ENCODE data around the gene SLC35D2.

Gene SLC35D2

DNA sequence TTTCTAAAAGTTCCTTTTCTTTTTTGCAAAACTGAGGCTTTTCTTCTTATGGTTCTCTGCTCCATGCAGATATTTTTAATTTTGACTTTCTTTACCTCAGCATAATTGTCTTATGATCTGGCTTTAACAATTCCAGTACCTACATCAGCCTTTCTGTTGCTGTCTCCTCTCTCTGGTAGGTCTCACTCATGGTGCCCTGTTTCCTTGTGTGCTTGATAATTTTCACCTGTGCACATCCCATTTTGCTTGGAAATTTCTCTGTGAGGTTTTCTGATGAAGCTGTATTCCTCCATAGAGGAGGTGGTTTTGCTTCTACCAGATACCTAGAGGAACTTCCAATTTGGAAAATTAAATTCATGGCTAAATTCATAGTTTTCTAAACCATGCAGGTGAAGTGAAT lies 79.3 kb downstream of the SLC35D2 start:
- no peak for DNase-seq

DNA sequence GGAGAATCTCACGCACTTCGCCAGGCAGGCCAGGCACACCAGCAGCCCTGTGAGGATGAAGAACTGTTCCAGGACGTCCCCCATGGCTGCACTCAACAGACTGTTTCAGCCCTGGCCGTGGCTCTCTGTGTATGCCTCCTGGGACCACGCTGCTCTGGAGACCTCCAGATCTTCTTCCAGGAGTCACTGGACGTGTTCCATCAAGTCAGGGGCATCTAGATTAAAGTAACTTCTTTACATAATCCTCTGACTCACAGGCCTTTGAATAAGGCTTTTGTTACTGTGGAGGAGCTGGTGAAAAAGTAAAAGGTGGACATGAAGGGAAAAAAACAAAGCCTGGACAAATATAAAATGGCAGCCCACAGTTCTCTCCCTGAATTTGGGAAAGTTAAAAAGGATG lies 81.5 kb downstream of the SLC35D2 start, which contains the start of gene HSD17B3:
Gene HSD17B3, minus strand, starts transcription at position 156 of the 400 bp plus-strand sequence. Its CDS starts 72 bp downstream, at position 84.
- DNase-seq = no peak

DNA sequence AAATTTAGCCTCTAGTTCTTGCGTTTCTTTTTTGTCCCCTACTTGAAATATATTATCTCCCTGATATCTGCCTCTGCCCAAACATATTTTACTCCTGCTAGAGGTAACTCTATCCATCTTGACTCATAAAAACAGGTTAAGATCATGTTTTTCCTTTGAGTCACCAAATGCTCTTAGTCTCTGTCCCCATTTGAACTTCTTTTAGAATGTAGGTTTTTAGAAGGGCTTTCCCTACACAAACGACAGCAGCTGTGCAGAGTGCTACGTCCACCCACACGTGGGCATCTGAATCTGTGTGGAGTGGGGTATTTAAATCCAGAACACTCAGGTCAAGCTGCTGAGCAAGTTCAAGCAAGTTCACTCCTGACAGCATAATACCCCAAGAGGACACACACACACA lies 83.7 kb downstream of the SLC35D2 start:
- DNase-seq = no peak

DNA sequence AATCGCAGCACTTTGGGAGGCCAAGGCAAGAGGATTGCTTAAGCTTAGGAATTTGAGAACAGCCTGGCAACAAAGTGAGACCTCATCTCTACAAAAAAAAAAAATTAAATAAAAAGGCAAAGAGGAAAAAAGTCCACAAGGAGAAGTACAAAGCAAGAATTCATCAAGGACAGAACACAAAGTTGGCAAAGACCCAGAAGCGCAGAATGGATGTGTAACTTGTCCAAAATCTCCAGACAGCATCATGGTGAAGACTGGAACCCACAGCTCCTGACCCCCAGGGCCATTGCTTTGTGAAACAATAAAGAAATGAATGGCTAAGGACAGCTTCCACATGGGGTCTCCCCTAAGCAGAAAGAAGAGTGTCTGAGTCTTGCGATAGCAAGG lies 89.4 kb downstream of the SLC35D2 start:
- no peak for DNase-seq

DNA sequence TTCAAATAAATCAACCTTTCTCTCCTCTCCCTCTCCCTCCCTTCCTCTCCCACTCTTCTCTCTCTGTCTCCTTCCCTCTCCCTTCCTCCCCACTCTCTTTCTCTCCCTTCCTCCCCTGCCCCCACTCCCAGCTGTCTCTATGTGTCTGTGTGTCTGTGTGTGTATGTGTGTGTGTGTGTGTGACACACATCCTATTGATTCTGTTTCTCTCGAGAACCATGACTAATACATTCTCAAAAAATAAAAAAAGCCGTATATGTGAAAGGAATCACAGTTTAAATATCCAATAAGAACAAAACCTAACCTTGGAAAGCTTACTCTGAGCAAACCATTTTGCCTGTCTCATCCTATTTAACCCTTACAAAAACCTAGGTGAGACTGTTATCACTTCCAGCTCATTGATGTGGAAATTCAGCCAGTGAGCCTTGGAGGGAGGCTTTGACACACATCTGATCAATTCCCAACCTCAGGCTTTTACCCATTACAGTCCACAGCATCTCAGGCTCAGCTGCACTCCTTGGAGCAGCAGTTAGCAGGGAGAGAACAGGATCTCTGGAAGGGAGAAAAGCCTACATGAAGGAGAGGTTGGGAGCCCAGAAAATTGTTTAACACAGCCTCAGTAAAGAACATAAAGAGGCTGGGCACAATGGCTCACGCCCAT lies 89.9 kb downstream of the SLC35D2 start:
- DNase-seq = no peak

DNA sequence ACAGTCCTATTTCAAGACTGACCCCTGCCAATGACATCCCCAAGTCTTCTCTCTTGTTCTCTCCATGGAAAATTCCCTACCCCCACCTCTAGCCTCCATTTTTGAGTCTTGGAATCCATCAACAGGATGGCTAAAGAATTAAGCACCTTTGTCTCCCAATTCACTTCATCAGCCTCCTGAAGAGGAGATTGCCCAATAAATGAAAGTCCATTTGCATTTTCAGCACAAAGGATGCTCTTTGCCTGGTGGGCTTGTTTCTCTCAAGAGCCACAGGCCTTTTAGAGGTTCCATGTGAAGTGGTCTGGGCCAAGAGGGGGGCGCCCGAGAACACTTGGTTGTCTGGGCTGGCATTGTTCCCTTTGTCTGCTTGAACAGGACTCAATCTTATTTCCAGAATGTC lies 94.1 kb downstream of the SLC35D2 start:
- DNase-seq = no peak

DNA sequence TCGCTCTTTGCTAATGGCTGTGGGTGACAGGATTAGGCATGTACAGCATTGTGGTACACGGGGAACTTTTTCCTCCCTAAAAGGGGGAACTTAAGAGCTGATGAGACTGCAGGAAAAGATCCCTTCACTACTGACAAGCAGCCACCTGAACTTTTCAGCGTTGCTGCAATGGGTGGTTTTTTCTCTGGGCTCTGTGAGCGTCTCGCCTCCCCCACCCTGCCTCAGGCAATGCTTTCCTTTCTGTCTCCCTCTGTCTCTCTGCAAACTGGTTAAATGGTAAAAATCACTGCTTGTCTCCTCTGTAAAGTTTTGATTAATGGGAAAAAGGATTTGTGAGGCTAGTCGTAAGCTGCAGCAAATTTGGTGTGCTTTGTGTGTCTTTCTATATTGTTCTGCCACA lies 101.9 kb downstream of the SLC35D2 start:
- no peak for DNase-seq

DNA sequence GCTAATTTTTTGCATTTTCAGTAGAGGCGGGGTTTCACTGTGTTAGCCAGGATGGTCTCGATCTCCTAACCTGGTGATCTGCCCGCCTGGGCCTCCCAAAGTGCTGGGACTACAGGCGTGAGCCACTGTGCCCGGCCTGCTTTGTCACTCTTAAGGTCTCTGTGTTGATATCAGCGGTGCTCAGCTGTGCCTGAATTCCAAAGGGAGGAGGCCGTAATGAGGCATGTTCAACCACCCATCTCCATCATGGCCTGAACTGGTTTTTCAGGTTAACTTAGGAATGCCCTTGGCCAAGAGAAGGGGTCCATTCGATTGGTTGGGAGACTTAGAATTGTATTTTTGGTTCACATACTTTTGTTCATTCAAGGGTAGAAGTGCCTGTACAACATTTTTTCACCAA lies 103.6 kb downstream of the SLC35D2 start:
- DNase-seq = no peak

DNA sequence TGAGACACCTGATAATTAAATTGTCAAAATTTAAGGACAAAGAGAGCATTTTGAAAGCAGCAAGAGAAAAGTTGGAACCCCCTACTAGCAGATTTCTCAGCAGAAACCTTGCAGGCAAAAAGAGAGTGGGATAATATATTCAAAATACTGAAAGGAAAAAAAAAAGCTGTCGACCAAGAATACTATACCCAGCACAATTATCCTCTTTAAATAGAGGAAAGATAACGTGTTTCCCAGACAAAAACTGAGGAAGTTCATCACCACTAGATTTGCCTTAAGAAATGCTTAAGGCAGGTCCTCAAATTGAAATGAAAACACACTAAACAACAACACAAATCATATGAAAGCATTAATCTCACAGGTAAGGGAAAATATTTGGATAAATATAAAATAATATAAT lies 108.6 kb downstream of the SLC35D2 start:
- DNase-seq = no peak

Measured in COR-L47 (cell line).